ENCODE results near the gene IER3. TPM values are rescaled to one million over a fixed set of nuclear protein-coding genes. Genes with fewer than 3 reads are reported as not detected.

IER3 gene
- total and polyA plus RNA-seq, 2 of the 8 experiments (the other 6 are each of a cell fraction or from before 2014, with no cell fraction given): 11.9 to 26.5 TPM

DNA sequence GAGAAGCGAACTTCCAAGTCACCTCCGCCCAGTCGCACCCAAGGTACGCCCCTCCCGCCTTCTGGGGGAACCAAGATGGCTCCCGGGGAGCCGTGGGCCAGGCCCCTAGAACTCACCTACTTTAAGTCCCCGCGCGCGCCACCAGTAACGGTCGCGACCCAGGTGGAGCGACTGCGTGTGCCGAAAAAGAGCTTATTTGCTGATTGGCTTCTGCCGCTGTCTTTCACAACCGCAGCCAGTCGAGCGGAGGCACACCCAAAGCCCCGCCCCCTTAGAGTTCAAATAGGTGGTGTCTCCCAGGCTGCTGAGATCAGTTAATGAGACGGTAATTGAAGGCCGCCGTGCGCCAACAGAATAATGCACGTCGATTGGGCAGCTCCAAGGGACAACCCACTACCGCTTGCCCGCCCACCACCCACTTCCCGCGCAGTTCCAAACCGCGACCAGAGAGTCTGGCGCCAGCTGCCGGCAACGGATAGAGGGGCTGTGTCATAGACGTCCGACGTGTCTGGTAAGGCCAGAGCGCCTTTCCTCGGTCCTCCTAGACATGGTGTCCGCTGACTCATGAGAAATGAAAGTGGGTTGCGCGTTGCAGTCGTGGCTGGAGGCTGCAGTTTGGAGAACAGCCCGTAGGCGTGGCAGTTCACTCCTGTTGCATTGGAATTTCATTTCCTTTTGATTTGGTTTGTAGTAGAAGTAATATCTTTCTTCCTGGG is 27.1 kb downstream of the IER3 start, which contains the start of gene MDC1 (continued):
- TF ChIP-seq EP300 (IDR thresholded peaks at IDR 0.05; ENCODE audit: borderline replicate concordance in 1 of 2, low read depth in 2 of 2, low read length in 2 of 2) (peak in 1 of 2 experiments; percentile 91; a peak in 2 of 3 replicates), RNF2 (IDR thresholded peaks at IDR 0.05; ENCODE audit: borderline replicate concordance, low read depth, low read length, missing control alignments, poor library complexity, severe bottlenecking) (no peak), SP1 (IDR thresholded peaks at IDR 0.05; ENCODE audit: low read depth, low read length) (peak; percentile 94), CTBP2 (IDR thresholded peaks at IDR 0.05; ENCODE audit: borderline replicate concordance, insufficient read depth, insufficient read length, low read length) (no peak), ATF2 (IDR thresholded peaks at IDR 0.05; ENCODE audit: low read length) (peak; percentile 86), SIX5 (IDR thresholded peaks at IDR 0.05; ENCODE audit: low read depth, low read length) (no peak; the same call in 1 of the 2 replicates), SP4 (IDR thresholded peaks at IDR 0.05; ENCODE audit: low read length) (peak; percentile 82; the same call in 1 of the 2 replicates), CHD2 (IDR thresholded peaks at IDR 0.05; ENCODE audit: low read length) (peak; percentile 84), CTCF (IDR thresholded peaks at IDR 0.05; ENCODE audit: control extremely low read depth in 1 of 3, insufficient read depth in 1 of 3, low read depth in 1 of 3, low read length in 3 of 3) (peak in 1 of 3 experiments; percentile 15; a peak in 1 of 4 replicates), SIRT6 (IDR thresholded peaks at IDR 0.05; ENCODE audit: low read length) (no peak), CREB1 (IDR thresholded peaks at IDR 0.05) (peak; percentile 88), CHD1 (IDR thresholded peaks at IDR 0.05; ENCODE audit: low read depth, low read length) (peak; percentile 5; the same call in 1 of the 2 replicates), CBX8 (IDR thresholded peaks at IDR 0.05; ENCODE audit: borderline replicate concordance, low read depth, low read length) (no peak), POLR2A (IDR thresholded peaks at IDR 0.05; ENCODE audit: control extremely low read depth in 1 of 2, low read depth in 2 of 2, low read length in 2 of 2) (peak; percentile 90 to 97), PHF8 (conservative IDR thresholded peaks at IDR 0.05; ENCODE audit: low read depth, low read length) (peak; percentile 51), RAD21 (IDR thresholded peaks at IDR 0.05 in 1 of 2, conservative IDR thresholded peaks at IDR 0.05 in 1 of 2; ENCODE audit: low read depth in 2 of 2, low read length in 2 of 2) (peak in 1 of 2 experiments; percentile 15; a peak in 1 of 4 replicates), MAFK (IDR thresholded peaks at IDR 0.05; ENCODE audit: low read depth, low read length) (peak; percentile 96), POU5F1 (IDR thresholded peaks at IDR 0.05; ENCODE audit: low read depth, low read length) (no peak), CBX5 (IDR thresholded peaks at IDR 0.05; ENCODE audit: low read depth, low read length) (no peak)
